GM21367 (cell line): ENCODE measurements around the gene CDC26.
"Not testable (repeated sequence)": the region's sequence is repeated elsewhere in the genome, so short reads cannot be mapped to it uniquely, and the experiment has no call there.

ENCODE experiments used
- ATAC-seq: cut with Tn5 transposase; IDR thresholded peaks from one replicate; pipeline ENCODE4 v1.9.1; 2021; ENCODE audit not compliant: unreplicated experiment

CDC26 gene

GRCh38 chr9:113241161-113241560, 34.2 kb downstream of the CDC26 start:
- no peak for ATAC-seq

GRCh38 chr9:113238859-113239232, 36.5 kb downstream of the CDC26 start:
- ATAC-seq: no peak

- ATAC-seq: no peak
Measured at GRCh38 chr9:113238202-113238858, 37.0 kb downstream of the CDC26 start.

GRCh38 chr9:113237026-113237425, 38.3 kb downstream of the CDC26 start:
- ATAC-seq: no peak

GRCh38 chr9:113235701-113236255, 39.6 kb downstream of the CDC26 start:
- not testable (repeated sequence) for ATAC-seq

- ATAC-seq: no peak
Measured at GRCh38 chr9:113231701-113232100, 43.7 kb downstream of the CDC26 start.

- ATAC-seq: no peak
Measured at GRCh38 chr9:113228130-113228665, 47.2 kb downstream of the CDC26 start.

GRCh38 chr9:113227436-113227835, 47.9 kb downstream of the CDC26 start:
- ATAC-seq: no peak

GRCh38 chr9:113223963-113224362, 51.4 kb downstream of the CDC26 start:
- no peak for ATAC-seq

- no peak for ATAC-seq
Measured at GRCh38 chr9:113222482-113222841, 52.9 kb downstream of the CDC26 start.

- no peak for ATAC-seq
Measured at GRCh38 chr9:113221800-113222481, 53.4 kb downstream of the CDC26 start.

GRCh38 chr9:113221003-113221799, 54.2 kb downstream of the CDC26 start, which contains the start of the genes FKBP15 and SLC31A1:
Gene FKBP15, minus strand, starts transcription at chr9:113221277. Its CDS starts 34 bp downstream, at chr9:113221243.
Gene SLC31A1, plus strand, starts transcription at chr9:113221544. Its CDS starts 34,605 bp downstream, at chr9:113256149.
- peak; percentile 79 for ATAC-seq

- ATAC-seq: no peak
Measured at GRCh38 chr9:113220467-113221002, 54.8 kb downstream of the CDC26 start.

- peak; percentile 50 for ATAC-seq
Measured at GRCh38 chr9:113219969-113220368, 55.4 kb downstream of the CDC26 start.

GRCh38 chr9:113219186-113219936, 56.0 kb downstream of the CDC26 start:
- ATAC-seq: peak; percentile 38
